Fibroblast of skin of scalp (primary cell): ENCODE data around the gene KCTD16.

ENCODE experiments used
- DNase-seq: peaks from one replicate; pipeline ENCODE4 v3.0.0-alpha.2; 2013

Gene KCTD16

GRCh38 chr5:144292029-144292428 is 121.4 kb downstream of the KCTD16 start:
- no peak for DNase-seq

DNA sequence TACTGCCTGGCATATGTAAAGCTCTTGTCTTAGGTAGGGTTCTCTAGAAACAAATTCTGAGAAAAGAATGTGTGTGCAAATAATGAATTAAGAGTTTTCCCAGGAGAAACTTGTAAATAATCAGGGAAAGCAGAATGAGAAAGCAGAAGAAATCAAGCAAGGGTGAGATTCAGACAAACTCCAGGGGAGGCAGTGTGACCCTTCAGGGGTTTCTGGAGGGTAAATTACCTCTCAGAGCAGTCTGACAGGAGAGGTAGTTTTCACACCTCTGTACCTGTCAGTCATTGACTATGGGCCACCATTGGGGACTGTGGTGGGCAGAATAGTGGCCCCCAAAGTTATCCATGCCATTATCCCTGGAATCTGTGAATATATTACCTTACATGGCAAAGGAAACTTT is 124.6 kb downstream of the KCTD16 start:
- no peak for DNase-seq

- no peak for DNase-seq
Observed at GRCh38 chr5:144297081-144297480, 126.4 kb downstream of the KCTD16 start.

- no peak for DNase-seq
Observed at GRCh38 chr5:144298658-144299057, 128.0 kb downstream of the KCTD16 start.

GRCh38 chr5:144304688-144305087 is 134.0 kb downstream of the KCTD16 start:
- no peak for DNase-seq

DNA sequence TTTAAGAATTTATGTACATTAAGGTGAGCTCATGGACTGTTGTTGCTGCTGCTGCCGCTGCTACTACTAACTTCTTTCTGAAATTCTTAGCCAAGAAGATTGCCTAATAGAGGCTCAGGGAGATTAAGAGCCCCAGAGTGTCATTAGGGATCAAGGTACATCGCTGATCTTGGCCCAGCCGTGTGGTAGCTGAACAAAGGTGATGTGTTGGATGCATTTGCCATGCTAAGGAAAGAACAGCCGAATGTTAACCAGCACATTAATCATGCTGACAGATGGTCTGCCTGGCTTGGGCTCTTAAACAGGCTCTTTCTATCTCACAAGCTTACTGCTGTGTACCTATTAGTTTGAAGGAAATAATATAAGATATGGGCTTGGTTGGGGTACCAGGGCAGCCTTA is 137.1 kb downstream of the KCTD16 start:
- no peak for DNase-seq

DNA sequence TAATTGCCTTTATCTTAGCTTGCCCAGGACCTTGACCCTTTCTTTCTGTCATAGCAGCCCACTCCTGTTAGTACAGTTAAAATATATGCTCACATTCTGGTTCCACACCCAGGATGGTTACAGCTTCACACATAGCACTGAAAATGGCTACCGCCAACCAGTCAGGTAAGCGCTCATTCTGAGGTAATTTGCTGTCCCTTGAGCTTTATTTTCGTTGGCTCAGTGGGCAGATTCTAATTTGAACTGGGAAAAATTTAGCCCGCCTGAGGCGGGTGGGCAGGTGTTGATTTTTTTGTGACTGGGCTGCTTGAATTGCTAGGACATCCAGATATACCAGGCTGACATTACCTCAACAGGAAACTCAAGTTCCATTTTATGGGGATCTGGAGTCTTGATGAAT is 137.5 kb downstream of the KCTD16 start:
- no peak for DNase-seq

- no peak for DNase-seq
Observed at GRCh38 chr5:144308906-144309670, 138.4 kb downstream of the KCTD16 start.

GRCh38 chr5:144310621-144311020 is 139.9 kb downstream of the KCTD16 start:
- DNase-seq = no peak

DNA sequence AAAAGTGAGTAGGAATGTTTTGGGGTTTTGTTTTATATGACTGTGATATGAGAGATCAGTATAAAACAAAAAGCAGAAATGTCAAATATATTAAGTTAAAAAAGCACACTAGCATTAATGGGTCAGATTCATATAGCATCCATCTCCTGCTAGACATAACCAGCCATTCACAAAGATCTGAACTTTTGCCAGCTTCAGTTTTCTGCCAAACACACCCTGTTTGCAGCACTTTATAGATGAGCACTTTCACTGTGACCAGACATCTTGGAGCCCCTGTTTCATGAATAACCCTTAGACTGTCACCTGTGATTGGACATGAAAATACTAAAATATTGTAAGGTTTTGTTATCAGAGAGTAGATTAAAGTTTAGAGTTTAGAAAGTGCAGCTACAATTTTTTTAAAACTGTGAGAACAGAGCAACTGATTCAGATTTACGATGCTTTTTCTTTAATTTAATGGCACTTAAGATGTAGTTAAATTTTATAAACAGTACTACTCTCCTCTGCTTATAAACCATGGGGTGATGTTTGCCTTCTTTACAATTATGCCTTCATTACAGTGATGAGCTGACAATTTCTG is 142.6 kb downstream of the KCTD16 start:
- DNase-seq = no peak

GRCh38 chr5:144315026-144315425 is 144.4 kb downstream of the KCTD16 start:
- no peak for DNase-seq

GRCh38 chr5:144315994-144316634 is 145.4 kb downstream of the KCTD16 start:
- DNase-seq = no peak

- no peak for DNase-seq
Observed at GRCh38 chr5:144318011-144318410, 147.3 kb downstream of the KCTD16 start.

DNA sequence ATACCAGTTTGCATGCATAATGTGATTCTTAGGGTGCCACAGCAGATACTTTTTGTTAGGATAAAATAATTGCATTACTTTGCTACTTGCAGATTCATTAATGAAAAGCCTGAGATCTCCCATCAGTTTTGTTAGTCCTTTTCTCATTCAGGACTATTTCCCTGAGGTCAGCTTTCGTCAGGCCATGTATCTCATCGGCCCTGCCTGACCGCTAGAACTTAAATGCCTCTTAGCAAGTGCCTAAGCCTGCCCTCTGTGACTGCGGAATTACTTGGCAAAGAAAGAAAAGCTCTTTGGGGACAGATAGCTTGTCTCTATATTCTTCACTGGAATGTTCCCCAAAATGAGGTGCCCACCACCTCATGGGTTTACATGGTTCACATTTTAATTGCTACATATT is 147.8 kb downstream of the KCTD16 start:
- no peak for DNase-seq

DNA sequence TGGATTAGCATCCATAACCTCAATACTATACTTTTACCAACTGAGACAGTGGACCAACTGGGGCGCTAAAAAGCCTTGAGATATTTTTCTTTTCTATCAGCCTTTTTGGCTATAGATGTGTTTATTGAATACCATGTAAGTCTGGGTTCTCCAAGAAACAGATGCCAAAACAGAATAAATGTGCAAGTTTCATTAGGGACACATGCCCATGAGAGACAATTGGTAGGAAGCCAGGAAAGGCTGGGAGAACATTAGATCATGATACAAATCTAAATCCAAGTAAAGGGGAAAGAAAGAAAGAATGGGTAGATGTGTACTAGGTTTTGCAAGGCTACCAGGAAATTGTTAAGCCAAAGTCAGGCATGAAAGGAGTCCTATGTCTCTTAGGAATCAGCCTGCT is 152.5 kb downstream of the KCTD16 start:
- DNase-seq = no peak

GRCh38 chr5:144325532-144325931 is 154.9 kb downstream of the KCTD16 start:
- no peak for DNase-seq

GRCh38 chr5:144328494-144328893 is 157.8 kb downstream of the KCTD16 start:
- DNase-seq = no peak

- DNase-seq = no peak
Observed at GRCh38 chr5:144328980-144329379, 158.3 kb downstream of the KCTD16 start.

GRCh38 chr5:144329681-144330080 is 159.0 kb downstream of the KCTD16 start:
- no peak for DNase-seq

DNA sequence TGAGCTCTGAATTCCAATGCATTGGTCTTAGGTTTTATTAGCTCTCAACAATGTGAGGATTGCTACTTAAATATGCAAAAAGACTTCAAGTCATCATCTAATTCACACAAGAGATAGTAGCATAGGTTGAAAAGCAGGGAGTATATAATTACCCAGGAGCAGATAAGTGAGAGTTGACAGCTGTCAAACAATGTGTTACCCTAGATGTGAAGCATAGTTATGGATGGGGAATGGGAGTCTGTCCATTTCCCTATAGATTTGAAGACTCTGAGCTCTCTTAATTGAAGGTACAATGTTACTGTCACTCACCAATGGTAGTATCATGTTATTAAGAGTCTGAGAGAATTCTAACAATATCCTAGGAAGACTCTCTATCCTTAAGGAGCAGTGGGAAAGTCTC is 160.7 kb downstream of the KCTD16 start:
- DNase-seq = no peak

- no peak for DNase-seq
Observed at GRCh38 chr5:144332265-144332664, 161.6 kb downstream of the KCTD16 start.

DNA sequence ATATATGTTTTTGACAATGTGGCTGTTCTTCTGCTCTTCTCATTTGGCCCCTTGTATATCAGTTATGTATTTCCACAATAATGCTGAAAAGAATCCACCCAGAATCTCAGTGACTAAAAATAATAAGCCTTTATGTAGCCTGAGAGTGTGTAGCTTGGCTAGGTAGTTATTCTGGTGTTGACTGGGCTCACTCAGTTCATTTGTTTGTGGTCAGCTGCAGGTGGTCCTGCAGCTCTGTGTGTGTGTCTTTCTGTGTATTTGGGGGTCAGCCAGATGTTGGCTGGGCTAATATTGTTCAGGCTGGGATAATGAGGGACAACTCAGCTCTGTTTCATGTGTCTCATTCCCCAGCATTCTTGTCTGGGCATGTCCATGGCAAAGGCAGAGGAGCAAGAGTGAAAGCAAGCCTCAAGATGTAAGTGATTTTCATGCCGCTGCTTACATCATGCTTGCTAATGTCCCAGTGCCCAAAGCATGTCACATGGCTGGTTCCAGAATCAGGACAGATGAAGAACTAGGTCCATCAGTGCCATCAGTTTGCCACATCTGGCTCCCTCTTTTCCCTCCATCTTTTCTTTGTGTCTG is 162.8 kb downstream of the KCTD16 start:
- no peak for DNase-seq

DNA sequence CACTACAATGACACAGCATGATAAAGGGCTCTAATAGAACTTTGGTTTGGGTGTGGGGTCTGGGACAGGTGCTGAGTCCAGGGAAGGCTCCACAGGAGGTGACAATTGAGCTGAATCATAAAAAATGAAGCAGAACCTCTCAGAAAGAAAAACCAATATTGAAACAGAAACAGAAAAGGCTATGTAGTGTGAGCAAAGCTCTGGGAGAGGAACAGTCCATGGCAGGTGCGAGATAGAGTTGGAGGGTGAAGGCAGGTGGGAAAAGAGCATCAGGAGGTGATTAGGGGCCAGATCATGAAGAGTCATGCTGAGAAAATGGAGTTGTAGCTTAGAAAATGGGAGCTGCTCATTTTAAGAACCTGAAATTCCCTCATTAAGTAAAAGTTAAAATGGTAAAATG is 164.9 kb downstream of the KCTD16 start:
- DNase-seq = no peak
